ENCODE data around the gene ZBTB7A. TPM values are rescaled to one million over a fixed set of nuclear protein-coding genes. Genes with fewer than 3 reads are reported as not detected.

ZBTB7A gene
- total RNA-seq, 1 experiment from 2014 or later: 7.2 TPM

- no peak overlapping the region for H2AFZ ChIP-seq (ENCODE audit: low read length)
- peaks cover 74% of the 10 kb centered on the region for H3K79me2 ChIP-seq (ENCODE audit: low read length)
- no peaks in the 10 kb centered on the region for H3K36me3 ChIP-seq (ENCODE audit: insufficient read depth, low read length)
- DNase-seq: no peak
- H3K9ac ChIP-seq (ENCODE audit: low read length): peak overlapping the region; percentile 99; the same call in 1 of the 2 replicates
- H3K27me3 ChIP-seq (ENCODE audit: low read length): no peaks in the 10 kb centered on the region
- H3K4me1 ChIP-seq (ENCODE audit: low read length): peaks cover 52% of the 10 kb centered on the region
- peaks cover 73% of the 10 kb centered on the region for H4K20me1 ChIP-seq (ENCODE audit: insufficient read depth, low read depth, low read length)
- peak overlapping the region; percentile 98 for H3K4me2 ChIP-seq (ENCODE audit: low read depth, low read length, poor library complexity, severe bottlenecking)
- H3K9me3 ChIP-seq (ENCODE audit: low read length): no peaks in the 10 kb centered on the region
- no peak overlapping the region for H3K27ac ChIP-seq (ENCODE audit: low read length)
- no peaks in the 10 kb centered on the region for H3K9me2 ChIP-seq (replicated peaks; ENCODE audit: insufficient read depth, low read length)
- H3K4me3 ChIP-seq (ENCODE audit: low read length): peak overlapping the region; percentile 97
These were observed 4.0 kb downstream of the ZBTB7A start for GRCh38 chr19:4062419-4063368.

GRCh38 chr19:4061683-4062418 is 4.8 kb downstream of the ZBTB7A start:
- Histone ChIP-seq H3K36me3 (ENCODE audit: insufficient read depth, low read length) (no peaks in the 10 kb centered on the region), H4K20me1 (ENCODE audit: insufficient read depth, low read depth, low read length) (peaks cover 73% of the 10 kb centered on the region), H3K27ac (ENCODE audit: low read length) (0 out of 2 replicates have a peak overlapping the region, but pooled peaks have one; percentile 8), H3K9me2 (replicated peaks; ENCODE audit: insufficient read depth, low read length) (no peaks in the 10 kb centered on the region), H3K79me2 (ENCODE audit: low read length) (peaks cover 82% of the 10 kb centered on the region), H3K4me2 (ENCODE audit: low read depth, low read length, poor library complexity, severe bottlenecking) (peak overlapping the region; percentile 98), H3K27me3 (ENCODE audit: low read length) (no peaks in the 10 kb centered on the region), H3K4me3 (ENCODE audit: low read length) (peak overlapping the region; percentile 97; the same call in 1 of the 2 replicates), H3K4me1 (ENCODE audit: low read length) (peaks cover 47% of the 10 kb centered on the region), H3K9ac (ENCODE audit: low read length) (peak overlapping the region; percentile 30), H3K9me3 (ENCODE audit: low read length) (no peaks in the 10 kb centered on the region), H2AFZ (ENCODE audit: low read length) (no peak overlapping the region)
- no peak for DNase-seq

GRCh38 chr19:4061178-4061682 is 5.5 kb downstream of the ZBTB7A start:
- Histone ChIP-seq H3K27me3 (ENCODE audit: low read length) (no peaks in the 10 kb centered on the region), H3K9ac (ENCODE audit: low read length) (peak overlapping the region; percentile 30), H3K4me1 (ENCODE audit: low read length) (peaks cover 47% of the 10 kb centered on the region), H3K79me2 (ENCODE audit: low read length) (peaks cover 85% of the 10 kb centered on the region), H3K4me3 (ENCODE audit: low read length) (peak overlapping the region; percentile 97; the same call in 1 of the 2 replicates), H4K20me1 (ENCODE audit: insufficient read depth, low read depth, low read length) (peaks cover 75% of the 10 kb centered on the region), H3K9me3 (ENCODE audit: low read length) (no peaks in the 10 kb centered on the region), H3K27ac (ENCODE audit: low read length) (0 out of 2 replicates have a peak overlapping the region, but pooled peaks have one; percentile 8), H3K36me3 (ENCODE audit: insufficient read depth, low read length) (no peaks in the 10 kb centered on the region), H3K9me2 (replicated peaks; ENCODE audit: insufficient read depth, low read length) (no peaks in the 10 kb centered on the region), H3K4me2 (ENCODE audit: low read depth, low read length, poor library complexity, severe bottlenecking) (peak overlapping the region; percentile 98), H2AFZ (ENCODE audit: low read length) (no peak overlapping the region)
- DNase-seq: peak; percentile 77

- Histone ChIP-seq H3K4me2 (ENCODE audit: low read depth, low read length, poor library complexity, severe bottlenecking) (peak overlapping the region; percentile 98), H3K27me3 (ENCODE audit: low read length) (no peaks in the 10 kb centered on the region), H3K4me3 (ENCODE audit: low read length) (peak overlapping the region; percentile 97; the same call in 1 of the 2 replicates), H3K9me2 (replicated peaks; ENCODE audit: insufficient read depth, low read length) (no peaks in the 10 kb centered on the region), H3K9ac (ENCODE audit: low read length) (peak overlapping the region; percentile 30), H3K36me3 (ENCODE audit: insufficient read depth, low read length) (no peaks in the 10 kb centered on the region), H3K4me1 (ENCODE audit: low read length) (peaks cover 47% of the 10 kb centered on the region), H3K79me2 (ENCODE audit: low read length) (peaks cover 90% of the 10 kb centered on the region), H2AFZ (ENCODE audit: low read length) (no peak overlapping the region), H3K27ac (ENCODE audit: low read length) (0 out of 2 replicates have a peak overlapping the region, but pooled peaks have one; percentile 8), H4K20me1 (ENCODE audit: insufficient read depth, low read depth, low read length) (peaks cover 80% of the 10 kb centered on the region), H3K9me3 (ENCODE audit: low read length) (no peaks in the 10 kb centered on the region)
- peak; percentile 40 for DNase-seq
These were observed 6.0 kb downstream of the ZBTB7A start for GRCh38 chr19:4060621-4061177.

GRCh38 chr19:4059891-4060620 is 6.6 kb downstream of the ZBTB7A start:
- H4K20me1 ChIP-seq (ENCODE audit: insufficient read depth, low read depth, low read length): peaks cover 84% of the 10 kb centered on the region
- DNase-seq: peak; percentile 72
- H3K9ac ChIP-seq (ENCODE audit: low read length): no peak overlapping the region; the same call in none of the 2 replicates
- H3K4me1 ChIP-seq (ENCODE audit: low read length): peaks cover 47% of the 10 kb centered on the region
- no peak overlapping the region for H2AFZ ChIP-seq (ENCODE audit: low read length)
- no peaks in the 10 kb centered on the region for H3K27me3 ChIP-seq (ENCODE audit: low read length)
- H3K9me2 ChIP-seq (replicated peaks; ENCODE audit: insufficient read depth, low read length): no peaks in the 10 kb centered on the region
- H3K9me3 ChIP-seq (ENCODE audit: low read length): no peaks in the 10 kb centered on the region
- H3K27ac ChIP-seq (ENCODE audit: low read length): peak overlapping the region; percentile 34; the same call in 1 of the 2 replicates
- peaks cover 94% of the 10 kb centered on the region for H3K79me2 ChIP-seq (ENCODE audit: low read length)
- H3K4me3 ChIP-seq (ENCODE audit: low read length): peak overlapping the region; percentile 97; the same call in 1 of the 2 replicates
- H3K36me3 ChIP-seq (ENCODE audit: insufficient read depth, low read length): no peaks in the 10 kb centered on the region
- peak overlapping the region; percentile 98 for H3K4me2 ChIP-seq (ENCODE audit: low read depth, low read length, poor library complexity, severe bottlenecking)

GRCh38 chr19:4059453-4059871 is 7.2 kb downstream of the ZBTB7A start:
- peak overlapping the region; percentile 97; the same call in 1 of the 2 replicates for H3K4me3 ChIP-seq (ENCODE audit: low read length)
- no peak overlapping the region for H2AFZ ChIP-seq (ENCODE audit: low read length)
- peaks cover 94% of the 10 kb centered on the region for H3K79me2 ChIP-seq (ENCODE audit: low read length)
- H4K20me1 ChIP-seq (ENCODE audit: insufficient read depth, low read depth, low read length): peaks cover 83% of the 10 kb centered on the region
- no peaks in the 10 kb centered on the region for H3K27me3 ChIP-seq (ENCODE audit: low read length)
- H3K27ac ChIP-seq (ENCODE audit: low read length): peak overlapping the region; percentile 34; the same call in 1 of the 2 replicates
- no peaks in the 10 kb centered on the region for H3K9me2 ChIP-seq (replicated peaks; ENCODE audit: insufficient read depth, low read length)
- no peaks in the 10 kb centered on the region for H3K9me3 ChIP-seq (ENCODE audit: low read length)
- peak overlapping the region; percentile 98 for H3K4me2 ChIP-seq (ENCODE audit: low read depth, low read length, poor library complexity, severe bottlenecking)
- H3K4me1 ChIP-seq (ENCODE audit: low read length): peaks cover 47% of the 10 kb centered on the region
- H3K36me3 ChIP-seq (ENCODE audit: insufficient read depth, low read length): no peaks in the 10 kb centered on the region
- no peak for DNase-seq
- no peak overlapping the region for H3K9ac ChIP-seq (ENCODE audit: low read length)

- peaks cover 91% of the 10 kb centered on the region for H3K79me2 ChIP-seq (ENCODE audit: low read length)
- H3K9ac ChIP-seq (ENCODE audit: low read length): no peak overlapping the region
- H2AFZ ChIP-seq (ENCODE audit: low read length): no peak overlapping the region
- H3K27ac ChIP-seq (ENCODE audit: low read length): no peak overlapping the region
- peaks cover 78% of the 10 kb centered on the region for H4K20me1 ChIP-seq (ENCODE audit: insufficient read depth, low read depth, low read length)
- no peaks in the 10 kb centered on the region for H3K27me3 ChIP-seq (ENCODE audit: low read length)
- no peak for DNase-seq
- peaks cover 45% of the 10 kb centered on the region for H3K4me1 ChIP-seq (ENCODE audit: low read length)
- H3K36me3 ChIP-seq (ENCODE audit: insufficient read depth, low read length): no peaks in the 10 kb centered on the region
- no peak overlapping the region for H3K4me2 ChIP-seq (ENCODE audit: low read depth, low read length, poor library complexity, severe bottlenecking)
- no peaks in the 10 kb centered on the region for H3K9me2 ChIP-seq (replicated peaks; ENCODE audit: insufficient read depth, low read length)
- H3K9me3 ChIP-seq (ENCODE audit: low read length): no peaks in the 10 kb centered on the region
- no peak overlapping the region for H3K4me3 ChIP-seq (ENCODE audit: low read length)
These were observed 7.8 kb downstream of the ZBTB7A start for GRCh38 chr19:4058693-4059452.

All from Karpas-422 (cell line).